ENCODE results near the gene MAP2K6.

Gene MAP2K6

GRCh38 chr17:69565447-69565846 is 150.9 kb downstream of the MAP2K6 start:
- WGBS, 2 donors (ENCODE audit: extremely low coverage in 2 of 2, insufficient read length in 2 of 2, insufficient replicate concordance in 1 of 2): no CpG with 5 or more reads among the region's 7 CpGs
- no peak overlapping the region for H3K27ac ChIP-seq (replicated peaks; ENCODE audit: low read length)

GRCh38 chr17:69567130-69567529 is 152.6 kb downstream of the MAP2K6 start:
- no peak overlapping the region for H4K91ac ChIP-seq (ENCODE audit: low read depth, low read length, poor library complexity)
- no peaks in the 10 kb centered on the region for H3K27me3 ChIP-seq (ENCODE audit: control insufficient read depth in 3 of 3, insufficient read depth in 3 of 3, low read depth in 1 of 3, low read length in 3 of 3)
- peaks cover 0 to 2% of the 10 kb centered on the region in 2 donors for H3K9me3 ChIP-seq (replicated peaks in 1 of 2; ENCODE audit: control insufficient read depth in 2 of 2, insufficient read depth in 1 of 2, low read depth in 1 of 2, low read length in 2 of 2)
- H3K79me1 ChIP-seq (ENCODE audit: low read depth, low read length): no peaks in the 10 kb centered on the region
- no peak overlapping the region for H2AFZ ChIP-seq (ENCODE audit: low read length)
- no peak overlapping the region for H3K23ac ChIP-seq (ENCODE audit: low read depth, low read length, poor library complexity)
- no peak overlapping the region for H3K18ac ChIP-seq (ENCODE audit: low read length)
- no peak overlapping the region for H3K4ac ChIP-seq (ENCODE audit: low read length)
- no peak overlapping the region for H2AK5ac ChIP-seq (ENCODE audit: low read depth, low read length)
- no peak overlapping the region for H2BK5ac ChIP-seq (ENCODE audit: low read length)
- no peak overlapping the region for H3K4me2 ChIP-seq (ENCODE audit: insufficient read depth, low read length, poor library complexity, severe bottlenecking)
- no peaks in the 10 kb centered on the region for H3K36me3 ChIP-seq (replicated peaks in 1 of 2; ENCODE audit: control insufficient read depth in 2 of 2, insufficient read depth in 2 of 2, low read length in 2 of 2)
- H3K27ac ChIP-seq (replicated peaks; ENCODE audit: low read length): no peak overlapping the region
- no peak for DNase-seq (ENCODE audit: low spot score)
- H3K4me1 ChIP-seq (ENCODE audit: control insufficient read depth in 2 of 2, insufficient read depth in 1 of 2, low read depth in 1 of 2, low read length in 2 of 2): no peaks in the 10 kb centered on the region
- H4K8ac ChIP-seq (ENCODE audit: low read depth, low read length): no peak overlapping the region
- H2BK120ac ChIP-seq (ENCODE audit: low read depth, low read length): no peak overlapping the region
- WGBS, 2 donors (ENCODE audit: extremely low coverage in 2 of 2, insufficient read length in 2 of 2, insufficient replicate concordance in 1 of 2): no CpG with 5 or more reads among the region's 4 CpGs
- no peak overlapping the region for H2BK12ac ChIP-seq (ENCODE audit: low read length)
- no peak overlapping the region for H3K9ac ChIP-seq (ENCODE audit: low read depth, low read length, poor library complexity)
- no peak overlapping the region for H3K14ac ChIP-seq (ENCODE audit: low read length)
- no peak overlapping the region for H3K4me3 ChIP-seq (ENCODE audit: low read length in 2 of 2)
- no peak overlapping the region for H2BK15ac ChIP-seq (ENCODE audit: low read length)

More at GRCh38 chr17:69565447-69565846, 150.9 kb downstream of the MAP2K6 start:
- H2BK5ac ChIP-seq (ENCODE audit: low read length): no peak overlapping the region
- H2BK15ac ChIP-seq (ENCODE audit: low read length): no peak overlapping the region
- no peak overlapping the region for H3K18ac ChIP-seq (ENCODE audit: low read length)
- no peak overlapping the region for H3K4ac ChIP-seq (ENCODE audit: low read length)
- H3K23ac ChIP-seq (ENCODE audit: low read depth, low read length, poor library complexity): no peak overlapping the region
- H2AK5ac ChIP-seq (ENCODE audit: low read depth, low read length): no peak overlapping the region
- H4K91ac ChIP-seq (ENCODE audit: low read depth, low read length, poor library complexity): no peak overlapping the region
- H3K9me3 ChIP-seq (replicated peaks in 1 of 2; ENCODE audit: control insufficient read depth in 2 of 2, insufficient read depth in 1 of 2, low read depth in 1 of 2, low read length in 2 of 2): peaks cover 0 to 1% of the 10 kb centered on the region in 2 donors
- DNase-seq (ENCODE audit: low spot score): no peak
- no peak overlapping the region for H2AFZ ChIP-seq (ENCODE audit: low read length)
- H3K14ac ChIP-seq (ENCODE audit: low read length): no peak overlapping the region
- H2BK120ac ChIP-seq (ENCODE audit: low read depth, low read length): no peak overlapping the region
- H3K9ac ChIP-seq (ENCODE audit: low read depth, low read length, poor library complexity): no peak overlapping the region
- no peaks in the 10 kb centered on the region for H3K79me1 ChIP-seq (ENCODE audit: low read depth, low read length)
- H3K27me3 ChIP-seq (ENCODE audit: control insufficient read depth in 3 of 3, insufficient read depth in 3 of 3, low read depth in 1 of 3, low read length in 3 of 3): no peaks in the 10 kb centered on the region
- H3K4me1 ChIP-seq (ENCODE audit: control insufficient read depth in 2 of 2, insufficient read depth in 1 of 2, low read depth in 1 of 2, low read length in 2 of 2): no peaks in the 10 kb centered on the region
- no peak overlapping the region for H3K4me3 ChIP-seq (ENCODE audit: low read length in 2 of 2)
- H3K4me2 ChIP-seq (ENCODE audit: insufficient read depth, low read length, poor library complexity, severe bottlenecking): no peak overlapping the region
- H3K36me3 ChIP-seq (replicated peaks in 1 of 2; ENCODE audit: control insufficient read depth in 2 of 2, insufficient read depth in 2 of 2, low read length in 2 of 2): no peaks in the 10 kb centered on the region
- no peak overlapping the region for H4K8ac ChIP-seq (ENCODE audit: low read depth, low read length)
- no peak overlapping the region for H2BK12ac ChIP-seq (ENCODE audit: low read length)

- Histone ChIP-seq H3K36me3 (replicated peaks in 1 of 2; ENCODE audit: control insufficient read depth in 2 of 2, insufficient read depth in 2 of 2, low read length in 2 of 2) (no peaks in the 10 kb centered on the region), H4K91ac (ENCODE audit: low read depth, low read length, poor library complexity) (no peak overlapping the region), H3K27me3 (ENCODE audit: control insufficient read depth in 3 of 3, insufficient read depth in 3 of 3, low read depth in 1 of 3, low read length in 3 of 3) (no peaks in the 10 kb centered on the region), H2AK5ac (ENCODE audit: low read depth, low read length) (no peak overlapping the region), H3K27ac (replicated peaks; ENCODE audit: low read length) (no peak overlapping the region), H3K23ac (ENCODE audit: low read depth, low read length, poor library complexity) (no peak overlapping the region), H3K4me2 (ENCODE audit: insufficient read depth, low read length, poor library complexity, severe bottlenecking) (no peak overlapping the region), H3K4me1 (ENCODE audit: control insufficient read depth in 2 of 2, insufficient read depth in 1 of 2, low read depth in 1 of 2, low read length in 2 of 2) (peaks cover 6 to 16% of the 10 kb centered on the region in 2 donors), H2BK5ac (ENCODE audit: low read length) (no peak overlapping the region), H3K14ac (ENCODE audit: low read length) (no peak overlapping the region), H2BK120ac (ENCODE audit: low read depth, low read length) (no peak overlapping the region), H2BK15ac (ENCODE audit: low read length) (no peak overlapping the region), H3K4ac (ENCODE audit: low read length) (no peak overlapping the region), H2BK12ac (ENCODE audit: low read length) (no peak overlapping the region), H3K9ac (ENCODE audit: low read depth, low read length, poor library complexity) (no peak overlapping the region), H2AFZ (ENCODE audit: low read length) (no peak overlapping the region), H3K4me3 (ENCODE audit: low read length in 2 of 2) (no peak overlapping the region), H3K9me3 (replicated peaks in 1 of 2; ENCODE audit: control insufficient read depth in 2 of 2, insufficient read depth in 1 of 2, low read depth in 1 of 2, low read length in 2 of 2) (peaks cover 0 to 2% of the 10 kb centered on the region in 2 donors), H3K79me1 (ENCODE audit: low read depth, low read length) (no peaks in the 10 kb centered on the region), H4K8ac (ENCODE audit: low read depth, low read length) (no peak overlapping the region), H3K18ac (ENCODE audit: low read length) (no peak overlapping the region)
- WGBS, 2 donors (ENCODE audit: extremely low coverage in 2 of 2, insufficient read length in 2 of 2, insufficient replicate concordance in 1 of 2): 100% methylated on average over 1 of the region's 3 CpGs; no CpG with 5 or more reads in 1 of the 2 donors
- no peak for DNase-seq (ENCODE audit: low spot score)
These were observed 158.2 kb downstream of the MAP2K6 start for GRCh38 chr17:69572747-69573146.

- Histone ChIP-seq H2BK12ac (ENCODE audit: low read length) (no peak overlapping the region), H3K4me1 (ENCODE audit: control insufficient read depth in 2 of 2, insufficient read depth in 1 of 2, low read depth in 1 of 2, low read length in 2 of 2) (peaks cover 6 to 16% of the 10 kb centered on the region in 2 donors), H3K4me2 (ENCODE audit: insufficient read depth, low read length, poor library complexity, severe bottlenecking) (no peak overlapping the region), H3K4ac (ENCODE audit: low read length) (no peak overlapping the region), H3K14ac (ENCODE audit: low read length) (no peak overlapping the region), H4K8ac (ENCODE audit: low read depth, low read length) (no peak overlapping the region), H2AK5ac (ENCODE audit: low read depth, low read length) (no peak overlapping the region), H3K9ac (ENCODE audit: low read depth, low read length, poor library complexity) (no peak overlapping the region), H3K23ac (ENCODE audit: low read depth, low read length, poor library complexity) (no peak overlapping the region), H3K4me3 (ENCODE audit: low read length in 2 of 2) (no peak overlapping the region), H2AFZ (ENCODE audit: low read length) (no peak overlapping the region), H3K27me3 (ENCODE audit: control insufficient read depth in 3 of 3, insufficient read depth in 3 of 3, low read depth in 1 of 3, low read length in 3 of 3) (no peaks in the 10 kb centered on the region), H3K18ac (ENCODE audit: low read length) (no peak overlapping the region), H3K9me3 (replicated peaks in 1 of 2; ENCODE audit: control insufficient read depth in 2 of 2, insufficient read depth in 1 of 2, low read depth in 1 of 2, low read length in 2 of 2) (peaks cover 0 to 2% of the 10 kb centered on the region in 2 donors), H3K79me1 (ENCODE audit: low read depth, low read length) (no peaks in the 10 kb centered on the region), H2BK5ac (ENCODE audit: low read length) (no peak overlapping the region), H2BK120ac (ENCODE audit: low read depth, low read length) (no peak overlapping the region), H4K91ac (ENCODE audit: low read depth, low read length, poor library complexity) (no peak overlapping the region), H2BK15ac (ENCODE audit: low read length) (no peak overlapping the region), H3K27ac (replicated peaks; ENCODE audit: low read length) (no peak overlapping the region), H3K36me3 (replicated peaks in 1 of 2; ENCODE audit: control insufficient read depth in 2 of 2, insufficient read depth in 2 of 2, low read length in 2 of 2) (no peaks in the 10 kb centered on the region)
- WGBS, 2 donors (ENCODE audit: extremely low coverage in 2 of 2, insufficient read length in 2 of 2, insufficient replicate concordance in 1 of 2): no CpG with 5 or more reads among the region's 2 CpGs
- no peak for DNase-seq (ENCODE audit: low spot score)
These were observed 158.9 kb downstream of the MAP2K6 start for GRCh38 chr17:69573396-69573795.
